SU-DHL-6 (cell line): ENCODE results near the gene CRISP3.

Source experiments
- H2AFZ ChIP-seq: fragments of 200-600 bp; sonication (generic); 2 replicates; pipeline ENCODE4 v1.6.1; 2014; ENCODE audit warnings: low read depth, mild to moderate bottlenecking, moderate library complexity, mixed read lengths, antibody characterized with exemption, low read length; ENCODE audit not compliant: severe bottlenecking
- H3F3A ChIP-seq: fragments of 200-600 bp; shearing (Covaris generic); 2 replicates; pipeline ENCODE4 v1.6.0; 2016; ENCODE audit warnings: antibody characterized with exemption, mild to moderate bottlenecking; ENCODE audit not compliant: insufficient read depth
- H3K27ac ChIP-seq: fragments of 200-600 bp; sonication (generic); 2 replicates; pipeline ENCODE4 v1.5.1; 2016; ENCODE audit warnings: low read depth, mild to moderate bottlenecking, low read length, moderate library complexity, mixed read lengths
- H3K27me3 ChIP-seq: fragments of 200-600 bp; sonication (generic), shearing (Covaris generic); 2 replicates; pipeline ENCODE4 v1.6.0; 2014; ENCODE audit warnings: mild to moderate bottlenecking, low read length
- H3K36me3 ChIP-seq: fragments of 200-600 bp; sonication (generic); 2 replicates; pipeline ENCODE4 v1.6.1; 2014; ENCODE audit warnings: mild to moderate bottlenecking, low read length, mixed read lengths
- H3K4me2 ChIP-seq: fragments of 300-600, 200-600 bp; shearing (Covaris generic), sonication (generic); 2 replicates; pipeline ENCODE4 v1.6.0; 2014; ENCODE audit warnings: low read length, low read depth, mild to moderate bottlenecking; ENCODE audit not compliant: poor library complexity, severe bottlenecking
- H3K4me3 ChIP-seq: fragments of 200-600 bp; sonication (generic); 2 replicates; pipeline ENCODE4 v1.5.1; 2014; ENCODE audit warnings: antibody characterized with exemption, low read length, mild to moderate bottlenecking, mixed read lengths; ENCODE audit not compliant: insufficient read depth, poor library complexity, severe bottlenecking
- H3K79me2 ChIP-seq: fragments of 200-600 bp; sonication (generic); 2 replicates; pipeline ENCODE4 v1.6.1; 2014; ENCODE audit warnings: mild to moderate bottlenecking, low read length, moderate library complexity; ENCODE audit not compliant: insufficient read depth
- H3K9ac ChIP-seq: fragments of 200-600 bp; sonication (generic); 2 replicates; pipeline ENCODE4 v1.7.0; 2014; ENCODE audit warnings: mild to moderate bottlenecking, low read length
- H3K9me2 ChIP-seq: fragments of 200-600 bp; sonication (generic); replicated peaks from 2 replicates; pipeline ENCODE4 v1.6.1; 2014; ENCODE audit warnings: low read length; ENCODE audit not compliant: insufficient read depth
- H3K9me3 ChIP-seq: fragments of 200-600 bp; sonication (generic); 2 replicates; pipeline ENCODE4 v1.6.1; 2014; ENCODE audit warnings: low read length, mixed read lengths; ENCODE audit not compliant: insufficient read depth
- H4K20me1 ChIP-seq: fragments of 200-600 bp; sonication (generic); 2 replicates; pipeline ENCODE4 v1.6.1; 2014; ENCODE audit warnings: low read depth, mild to moderate bottlenecking, antibody characterized with exemption, low read length, moderate library complexity, mixed read lengths
- CTCF ChIP-seq: fragments of 200-600 bp; sonication (generic); IDR thresholded peaks from one replicate; pipeline ENCODE4 v1.5.1; 2017; ENCODE audit warnings: antibody characterized with exemption, mild to moderate bottlenecking, low read length, moderate library complexity; ENCODE audit not compliant: insufficient read depth, poor library complexity, severe bottlenecking
- EZH2phosphoT487 ChIP-seq: fragments of 200-600 bp; sonication (generic), shearing (Covaris generic); conservative IDR thresholded peaks from 2 replicates; pipeline ENCODE4 v1.6.1; 2018; ENCODE audit warnings: mild to moderate bottlenecking, antibody characterized with exemption, low read length, moderate library complexity, mixed read lengths

CRISP3 gene

GRCh38 chr6:49764571-49765236 is 20.5 kb upstream of the CRISP3 start:
- Histone ChIP-seq H3K27ac (no peak overlapping the region), H2AFZ (no peak overlapping the region), H3K27me3 (no peaks in the 10 kb centered on the region; the same call in 1 of the 2 replicates), H3K4me3 (no peak overlapping the region), H3F3A (no peaks in the 10 kb centered on the region), H4K20me1 (no peaks in the 10 kb centered on the region), H3K9me3 (no peaks in the 10 kb centered on the region), H3K9ac (no peak overlapping the region), H3K36me3 (no peaks in the 10 kb centered on the region), H3K79me2 (no peaks in the 10 kb centered on the region), H3K4me2 (no peak overlapping the region), H3K9me2 (no peaks in the 10 kb centered on the region)
- TF ChIP-seq EZH2phosphoT487: no peak
- no peak for TF ChIP-seq CTCF

DNA sequence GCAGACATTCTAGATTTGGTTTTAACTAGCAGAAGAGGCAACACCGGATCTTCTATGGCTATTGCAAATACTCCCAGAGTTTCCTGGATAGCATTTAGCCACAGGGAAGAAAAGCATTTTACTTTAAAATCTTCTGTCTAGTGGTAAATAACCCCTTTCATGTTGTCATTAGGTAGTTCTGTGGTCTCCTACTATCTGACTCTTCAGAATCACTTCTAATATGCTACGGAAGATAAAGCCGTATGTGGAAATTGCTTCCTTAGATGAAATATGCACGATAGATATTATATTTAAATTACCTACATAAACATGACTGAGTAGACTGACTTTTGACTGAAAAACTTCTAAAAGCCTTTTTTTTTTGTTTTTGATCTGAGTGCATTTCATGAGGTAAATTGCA is 759 bp downstream of the CRISP3 start:
- H3K4me2 ChIP-seq: no peak overlapping the region
- H4K20me1 ChIP-seq: 0 out of 2 replicates have a peak, but pooled peaks cover 3% of the 10 kb centered on the region
- no peak overlapping the region for H2AFZ ChIP-seq
- H3K4me3 ChIP-seq: no peak overlapping the region
- H3K9me3 ChIP-seq: no peaks in the 10 kb centered on the region
- no peak overlapping the region for H3K9ac ChIP-seq
- H3K79me2 ChIP-seq: no peaks in the 10 kb centered on the region
- TF ChIP-seq CTCF (no peak), EZH2phosphoT487 (no peak)
- H3K27me3 ChIP-seq: no peaks in the 10 kb centered on the region
- H3F3A ChIP-seq: no peaks in the 10 kb centered on the region
- no peaks in the 10 kb centered on the region for H3K9me2 ChIP-seq
- no peaks in the 10 kb centered on the region for H3K36me3 ChIP-seq
- no peak overlapping the region for H3K27ac ChIP-seq

- H4K20me1 ChIP-seq: 0 out of 2 replicates have a peak, but pooled peaks cover 3% of the 10 kb centered on the region
- H3K4me3 ChIP-seq: no peak overlapping the region
- no peaks in the 10 kb centered on the region for H3K9me2 ChIP-seq
- TF ChIP-seq CTCF (no peak), EZH2phosphoT487 (no peak)
- no peaks in the 10 kb centered on the region for H3K36me3 ChIP-seq
- no peaks in the 10 kb centered on the region for H3K9me3 ChIP-seq
- H3K9ac ChIP-seq: no peak overlapping the region
- H3K4me2 ChIP-seq: no peak overlapping the region
- H3K79me2 ChIP-seq: no peaks in the 10 kb centered on the region
- no peaks in the 10 kb centered on the region for H3F3A ChIP-seq
- H3K27me3 ChIP-seq: peaks cover 4% of the 10 kb centered on the region; the same call in 1 of the 2 replicates
- H3K27ac ChIP-seq: no peak overlapping the region
- H2AFZ ChIP-seq: no peak overlapping the region
Observed at GRCh38 chr6:49739423-49739822, 4.8 kb downstream of the CRISP3 start.
